Measurements from ENCODE around the gene H2BW2.
"Not testable (repeated sequence)": the region's sequence is repeated elsewhere in the genome, so short reads cannot be mapped to it uniquely, and the experiment has no call there.

Gene H2BW2

GRCh38 chrX:104039689-104040505 lies at the start of gene H2BW2:
TSS of gene H2BW2 (plus strand) at chrX:104039956. CDS start at chrX:104039995, 39 bp downstream.
- no peak for DNase-seq

- DNase-seq = no peak
These were observed 40.5 kb upstream of the H2BW2 start for GRCh38 chrX:103999234-103999633.

GRCh38 chrX:104008831-104009230 lies 30.9 kb upstream of the H2BW2 start:
- no peak for DNase-seq

GRCh38 chrX:104013158-104013557 lies 26.6 kb upstream of the H2BW2 start:
- no peak for DNase-seq

GRCh38 chrX:104013606-104014005 lies 26.1 kb upstream of the H2BW2 start, which contains the start of gene H2BW1:
TSS of gene H2BW1 (minus strand) at chrX:104013708. CDS start at chrX:104013576, 132 bp downstream.
- DNase-seq = no peak

- DNase-seq = not testable (repeated sequence)
These were observed 24.2 kb upstream of the H2BW2 start for GRCh38 chrX:104015576-104015975.

- DNase-seq = no peak
These were observed 21.6 kb upstream of the H2BW2 start for GRCh38 chrX:104018126-104018525.

- no peak for DNase-seq
These were observed 1.2 kb downstream of the H2BW2 start for GRCh38 chrX:104041003-104041402.

GRCh38 chrX:104045642-104046041 lies 5.9 kb downstream of the H2BW2 start:
- DNase-seq = no peak

- no peak for DNase-seq
These were observed 7.4 kb downstream of the H2BW2 start for GRCh38 chrX:104047171-104047570.

GRCh38 chrX:104054956-104055355 lies 15.2 kb downstream of the H2BW2 start:
- not testable (repeated sequence) for DNase-seq

- DNase-seq = not testable (repeated sequence)
These were observed 22.9 kb downstream of the H2BW2 start for GRCh38 chrX:104062636-104063035.

- not testable (repeated sequence) for DNase-seq
These were observed 36.2 kb downstream of the H2BW2 start, which contains the start of gene TMSB15C for GRCh38 chrX:104075778-104076445. TSS of gene TMSB15C (minus strand) at chrX:104076236.

GRCh38 chrX:104077854-104078253 lies 38.1 kb downstream of the H2BW2 start:
- DNase-seq = not testable (repeated sequence)

GRCh38 chrX:104084063-104084462 lies 44.3 kb downstream of the H2BW2 start:
- no peak for DNase-seq

- DNase-seq = no peak
These were observed 45.0 kb downstream of the H2BW2 start for GRCh38 chrX:104084534-104085277.

- no peak for DNase-seq
These were observed 45.7 kb downstream of the H2BW2 start for GRCh38 chrX:104085477-104085876.

- no peak for DNase-seq
These were observed 46.2 kb downstream of the H2BW2 start for GRCh38 chrX:104085919-104086318.

Data from NCI-H1436 (cell line).